HG03575 (cell line): ENCODE data around the gene MECP2.

Experiments
- ATAC-seq: cut with Tn5 transposase; IDR thresholded peaks from one replicate; pipeline ENCODE4 v1.9.1; 2021; ENCODE audit not compliant: unreplicated experiment, insufficient number of reproducible peaks, low FRiP score; ENCODE audit errors: extremely low read depth

The MECP2 gene

DNA sequence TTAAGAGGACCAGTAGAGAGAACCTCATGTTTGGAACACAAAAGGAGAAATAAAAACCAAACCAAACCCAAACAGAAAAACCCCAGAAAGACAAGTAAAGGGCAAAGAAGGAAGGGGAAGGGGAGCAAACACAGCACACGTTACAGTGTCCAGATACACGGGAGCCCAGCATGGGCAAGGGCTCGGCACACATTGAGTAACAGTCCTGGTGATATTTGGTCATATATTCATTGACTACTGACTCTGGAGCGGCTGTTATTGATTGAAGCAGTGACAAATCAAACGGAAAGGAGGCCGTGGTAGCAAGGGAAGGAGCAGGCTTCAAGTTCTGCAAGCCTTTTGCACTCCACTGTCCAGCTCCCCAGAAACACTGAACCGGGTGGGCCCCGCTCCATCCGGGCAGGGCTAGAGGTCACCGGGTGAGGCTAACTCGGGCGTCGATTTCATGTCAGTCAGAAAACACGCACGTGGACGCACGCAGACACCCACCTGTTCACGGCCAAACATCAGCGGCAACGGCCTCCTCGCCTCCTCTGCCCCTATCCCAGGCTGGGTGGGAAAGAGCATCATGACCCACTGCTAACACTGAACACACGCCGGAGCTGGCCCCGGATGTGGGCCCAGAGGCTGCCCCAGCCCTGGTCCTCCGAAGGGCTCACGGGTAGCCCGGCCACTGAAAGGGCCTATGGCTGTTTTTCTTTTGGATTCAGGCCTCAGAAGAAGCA, 74.1 kb downstream of the MECP2 start:
- no peak for ATAC-seq

DNA sequence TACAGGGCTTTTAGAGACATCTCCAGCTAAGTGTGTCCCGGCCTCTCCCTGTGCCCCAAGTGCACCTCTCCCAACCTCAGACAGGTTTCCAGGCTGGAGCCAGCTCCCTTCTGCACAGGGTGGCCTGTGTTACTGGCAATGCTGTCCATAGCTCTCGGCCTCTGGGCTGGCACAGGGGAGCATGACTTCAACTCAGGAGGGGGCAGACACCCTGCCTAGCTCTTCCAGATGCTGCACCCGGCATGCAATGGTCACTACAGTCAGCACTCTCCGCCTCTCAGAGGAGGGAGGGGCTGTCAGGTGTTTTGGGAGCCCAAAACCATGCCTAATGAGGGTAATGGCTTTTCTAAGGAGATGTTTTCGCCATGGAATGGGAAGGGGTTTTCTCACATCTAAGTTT, 75.4 kb downstream of the MECP2 start:
- ATAC-seq = no peak

DNA sequence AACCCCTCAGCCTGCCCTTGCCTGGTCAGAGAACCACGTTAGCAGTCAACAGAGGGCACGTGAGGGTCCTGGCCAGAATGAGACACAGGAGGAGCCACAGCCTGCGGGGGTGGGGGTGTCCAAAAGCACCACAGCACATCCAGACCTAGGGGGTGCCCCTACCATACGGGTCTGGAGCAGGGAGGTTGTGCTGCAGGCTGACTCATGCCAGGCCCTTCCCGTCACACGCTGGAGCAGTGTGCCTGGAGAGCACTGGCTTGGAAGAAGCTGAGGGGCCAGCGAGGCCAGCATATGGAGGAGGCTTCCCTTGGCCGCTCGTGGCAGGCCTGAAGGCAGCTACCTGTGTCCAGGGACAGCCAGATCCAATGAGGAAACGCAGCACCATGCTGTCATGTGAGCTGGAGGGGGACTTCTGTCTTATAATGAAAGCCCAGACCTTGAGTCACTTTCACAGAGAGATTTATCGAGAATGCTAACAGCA, 76.3 kb downstream of the MECP2 start:
- no peak for ATAC-seq

DNA sequence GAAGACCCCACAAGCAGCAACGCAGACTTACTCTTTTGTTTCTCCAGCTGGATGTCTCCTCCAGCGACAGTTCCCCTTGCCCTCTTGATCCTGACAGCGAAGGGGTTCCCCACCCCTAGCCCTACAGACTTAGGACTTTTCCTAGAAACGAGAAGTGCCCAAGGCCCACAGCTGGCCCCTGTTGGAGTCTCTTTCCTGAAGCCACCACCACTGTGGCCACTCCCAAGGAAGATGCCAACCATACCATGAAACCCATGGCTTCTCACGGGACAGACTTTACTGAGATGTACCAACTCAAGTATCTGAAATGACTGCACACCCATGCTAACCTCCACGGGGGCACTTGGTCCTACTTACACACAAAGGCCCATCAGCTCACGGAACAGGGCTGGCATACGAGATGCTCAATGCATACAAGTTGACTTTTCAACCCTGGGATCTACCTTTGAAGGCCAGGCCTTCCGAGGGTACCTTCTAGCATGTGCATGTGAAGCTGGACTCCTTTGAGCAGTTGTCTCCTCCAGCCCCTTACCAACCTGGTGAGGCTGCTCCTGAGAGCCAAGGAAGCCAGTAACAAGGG, 76.9 kb downstream of the MECP2 start:
- no peak for ATAC-seq

DNA sequence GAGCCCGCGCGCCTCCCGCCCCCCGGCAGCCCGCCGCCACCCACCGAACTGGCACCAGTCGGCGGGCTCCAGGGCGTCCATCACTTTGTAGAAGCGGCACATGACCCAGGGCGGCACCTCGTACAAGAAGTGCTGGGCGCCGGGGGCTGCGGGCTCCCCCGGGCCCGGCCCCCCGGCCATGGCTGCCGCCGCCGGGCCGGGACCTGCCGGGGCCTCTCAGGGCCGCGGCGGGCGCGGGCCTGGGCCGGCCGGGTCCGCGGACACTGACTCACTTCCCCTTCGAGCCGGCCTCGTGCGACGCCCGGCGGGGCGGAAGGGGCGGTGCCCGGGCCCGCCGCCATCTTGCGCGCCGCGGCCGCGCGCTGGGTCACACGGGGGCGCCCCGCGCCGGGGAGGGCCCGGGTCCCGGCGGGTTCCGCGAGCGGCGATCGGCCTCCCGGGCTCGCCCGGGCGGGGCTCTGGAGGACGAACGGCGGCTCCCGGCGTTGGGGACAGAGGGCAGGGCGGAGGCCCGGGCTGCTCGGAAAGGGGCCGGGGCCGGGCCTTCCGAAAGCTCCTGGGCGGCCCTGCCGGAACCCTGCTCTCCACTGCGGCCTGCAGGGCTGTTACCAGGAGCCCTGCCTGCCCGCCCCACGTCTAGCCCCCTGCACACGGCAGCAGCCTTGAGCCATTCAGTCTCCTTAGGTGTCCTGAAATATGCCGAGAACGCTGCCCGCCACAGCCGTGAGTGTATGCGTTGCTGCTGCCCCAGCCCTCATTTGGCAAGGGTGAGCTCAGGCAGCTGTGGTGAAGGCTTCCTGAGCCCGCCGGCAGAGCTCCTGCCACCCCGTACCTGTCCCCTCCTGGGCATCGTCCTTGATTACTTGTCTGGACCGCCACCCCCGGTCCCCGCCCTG, 77.6 kb downstream of the MECP2 start, which contains the start of gene IRAK1:
TSS of gene IRAK1 (minus strand) at position 270 of the 896 bp plus-strand sequence. CDS start at position 180, 90 bp downstream.
- ATAC-seq = no peak

DNA sequence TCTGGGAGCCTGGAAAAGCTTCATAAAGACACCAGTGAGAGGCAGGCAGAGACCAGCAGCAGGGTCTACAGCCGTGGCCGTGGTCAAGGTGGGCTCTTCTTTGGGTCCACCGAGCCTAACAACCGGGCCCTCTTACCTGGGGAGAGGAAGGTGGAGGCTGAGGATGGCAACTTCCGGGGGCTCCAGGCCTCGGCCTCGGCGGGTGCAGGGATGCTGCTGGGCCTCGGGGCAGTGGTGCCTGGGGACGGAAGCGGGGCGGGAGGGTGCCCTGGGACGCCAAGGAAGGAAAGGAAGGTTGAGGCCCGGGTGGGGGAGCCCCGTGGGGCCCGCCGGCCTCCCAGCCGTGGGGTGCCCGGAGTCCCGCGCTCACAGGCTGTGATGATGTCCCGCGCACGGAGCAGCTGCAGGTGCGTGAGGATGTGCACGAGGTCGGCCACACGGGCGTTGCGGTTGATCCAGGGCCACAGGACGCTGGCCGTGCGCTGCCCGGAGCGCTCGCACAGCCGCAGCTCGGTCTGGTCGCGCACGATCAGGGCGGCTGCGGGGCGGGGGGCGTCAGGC, 78.4 kb downstream of the MECP2 start:
- no peak for ATAC-seq

DNA sequence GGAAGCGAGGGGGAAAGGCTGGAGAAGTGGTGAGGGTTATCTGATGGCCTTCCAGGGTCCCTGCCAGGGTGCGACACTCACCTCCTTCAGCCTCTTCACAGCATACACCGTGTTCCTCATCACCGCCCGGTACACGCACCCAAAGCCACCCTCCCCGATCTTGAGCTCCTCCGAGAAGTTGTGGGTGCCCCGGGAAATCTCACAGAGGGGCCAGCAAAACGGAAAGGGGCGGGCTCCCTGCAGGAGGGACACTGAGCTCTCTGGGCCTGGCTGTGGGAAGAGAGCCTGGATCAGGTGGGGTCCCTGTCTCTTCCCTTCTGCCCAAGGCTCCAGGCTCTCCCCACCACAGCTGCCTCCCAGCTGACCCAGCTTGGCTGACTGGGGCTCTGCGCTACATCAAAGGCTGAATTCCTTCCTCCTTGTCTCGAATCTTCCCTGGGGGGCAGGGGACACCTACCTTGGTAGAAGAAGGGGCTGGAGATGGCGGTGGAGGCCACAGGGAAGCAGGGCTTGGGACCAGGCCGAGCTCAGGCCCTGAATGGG, 78.9 kb downstream of the MECP2 start:
- ATAC-seq = no peak

DNA sequence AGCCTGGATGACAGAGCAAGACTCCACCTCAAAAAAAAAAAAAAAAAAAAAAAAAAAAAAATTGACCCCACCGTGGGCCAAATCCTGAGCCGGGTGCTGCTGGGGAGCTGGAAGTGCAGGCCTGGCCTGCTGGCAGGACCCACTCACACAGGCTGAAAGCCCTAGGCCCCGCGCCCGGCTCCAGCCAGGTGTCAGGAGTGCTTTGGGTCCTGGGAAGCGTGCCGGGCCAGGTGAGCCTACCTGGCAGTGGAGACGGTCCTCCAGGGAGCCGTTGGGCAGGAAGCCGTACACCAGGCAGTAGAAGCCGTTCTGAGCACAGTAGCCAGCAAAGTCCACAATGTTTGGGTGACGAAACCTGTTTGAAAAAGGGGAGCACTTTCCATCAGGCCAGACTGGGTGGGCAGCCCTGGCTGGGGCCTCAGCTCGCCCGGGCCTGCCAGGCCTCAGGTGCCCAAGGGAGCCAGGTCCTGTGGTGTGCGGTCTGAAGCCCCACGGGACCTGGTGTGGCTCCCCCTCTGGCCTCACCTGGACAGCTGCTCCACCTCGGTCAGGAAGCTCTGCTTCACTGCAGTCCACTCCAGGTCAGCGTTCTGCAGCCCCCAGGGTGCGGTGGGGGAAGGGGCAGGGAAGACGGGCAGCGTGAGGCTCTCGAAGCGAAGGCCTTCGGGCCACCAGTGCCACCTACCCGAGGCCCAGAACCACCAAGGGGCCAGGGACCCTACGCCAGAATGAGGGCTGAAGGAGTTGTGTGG, 79.6 kb downstream of the MECP2 start:
- ATAC-seq = no peak

DNA sequence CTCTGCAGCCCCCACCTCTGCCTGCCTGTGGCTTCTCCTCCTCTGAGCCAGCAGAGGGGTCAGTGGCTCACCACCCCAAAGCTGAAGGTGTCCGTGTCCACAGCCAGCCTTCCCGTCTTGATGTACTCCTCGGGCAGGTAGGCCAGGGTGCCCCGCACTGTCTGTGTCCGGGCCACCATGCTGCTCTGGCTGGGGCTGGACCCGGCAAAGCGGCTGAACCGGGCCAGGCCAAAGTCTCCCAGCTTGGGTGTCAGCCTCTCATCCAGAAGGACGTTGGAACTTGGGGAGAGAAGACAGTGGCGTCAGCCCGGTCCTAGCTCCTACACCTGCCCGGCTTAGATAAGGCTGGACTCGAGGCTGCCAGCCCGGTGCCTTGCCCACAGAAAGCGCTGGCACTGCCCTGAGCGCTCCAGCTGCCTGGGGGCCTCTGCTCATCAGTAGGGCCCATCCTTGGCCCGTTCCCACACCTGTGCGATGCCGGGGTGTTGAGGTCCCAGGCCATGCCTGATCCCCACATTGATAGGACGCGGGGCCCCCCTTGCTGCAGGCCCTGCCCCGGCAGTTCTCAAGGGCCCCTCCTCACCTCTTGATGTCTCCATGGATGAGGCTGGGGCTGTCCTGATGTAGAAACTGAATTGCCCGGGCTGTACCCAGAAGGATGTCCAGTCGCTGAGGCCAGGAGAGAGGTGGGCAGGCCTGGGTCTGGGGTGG, 81.0 kb downstream of the MECP2 start:
- ATAC-seq = no peak

DNA sequence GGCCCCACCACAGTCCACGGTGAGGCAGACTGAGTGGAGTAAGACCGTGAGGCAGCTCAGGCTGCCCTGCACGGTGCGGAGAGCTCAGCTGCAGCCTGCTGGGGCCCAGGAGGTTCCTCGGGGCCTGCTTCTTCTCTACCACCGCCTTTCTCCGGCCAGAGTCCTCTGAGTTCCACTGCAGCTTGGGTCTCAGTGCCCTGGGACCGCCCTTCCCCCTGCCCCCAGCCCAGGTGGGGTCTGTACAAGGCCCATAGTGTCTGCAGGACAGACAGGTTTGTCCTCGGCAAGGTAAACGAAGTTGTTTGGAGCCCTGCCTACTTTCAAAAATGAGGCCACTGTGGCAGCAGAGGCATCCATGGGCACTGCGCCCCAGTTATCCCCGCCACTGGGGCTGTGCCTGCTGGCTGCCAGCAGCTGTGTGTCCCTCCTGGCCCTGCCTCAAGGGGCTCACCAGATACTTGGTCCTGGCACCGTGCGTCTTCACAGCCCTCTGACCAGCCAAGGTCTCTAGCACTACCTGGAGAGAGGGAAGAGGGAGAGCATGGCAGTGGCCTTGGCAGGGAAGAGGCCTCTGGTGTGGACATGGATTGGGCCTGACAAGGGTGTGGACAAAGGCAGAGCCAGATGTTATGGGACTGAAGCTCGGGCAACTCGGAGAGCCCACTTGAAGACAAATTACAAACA, 81.8 kb downstream of the MECP2 start:
- ATAC-seq = no peak

DNA sequence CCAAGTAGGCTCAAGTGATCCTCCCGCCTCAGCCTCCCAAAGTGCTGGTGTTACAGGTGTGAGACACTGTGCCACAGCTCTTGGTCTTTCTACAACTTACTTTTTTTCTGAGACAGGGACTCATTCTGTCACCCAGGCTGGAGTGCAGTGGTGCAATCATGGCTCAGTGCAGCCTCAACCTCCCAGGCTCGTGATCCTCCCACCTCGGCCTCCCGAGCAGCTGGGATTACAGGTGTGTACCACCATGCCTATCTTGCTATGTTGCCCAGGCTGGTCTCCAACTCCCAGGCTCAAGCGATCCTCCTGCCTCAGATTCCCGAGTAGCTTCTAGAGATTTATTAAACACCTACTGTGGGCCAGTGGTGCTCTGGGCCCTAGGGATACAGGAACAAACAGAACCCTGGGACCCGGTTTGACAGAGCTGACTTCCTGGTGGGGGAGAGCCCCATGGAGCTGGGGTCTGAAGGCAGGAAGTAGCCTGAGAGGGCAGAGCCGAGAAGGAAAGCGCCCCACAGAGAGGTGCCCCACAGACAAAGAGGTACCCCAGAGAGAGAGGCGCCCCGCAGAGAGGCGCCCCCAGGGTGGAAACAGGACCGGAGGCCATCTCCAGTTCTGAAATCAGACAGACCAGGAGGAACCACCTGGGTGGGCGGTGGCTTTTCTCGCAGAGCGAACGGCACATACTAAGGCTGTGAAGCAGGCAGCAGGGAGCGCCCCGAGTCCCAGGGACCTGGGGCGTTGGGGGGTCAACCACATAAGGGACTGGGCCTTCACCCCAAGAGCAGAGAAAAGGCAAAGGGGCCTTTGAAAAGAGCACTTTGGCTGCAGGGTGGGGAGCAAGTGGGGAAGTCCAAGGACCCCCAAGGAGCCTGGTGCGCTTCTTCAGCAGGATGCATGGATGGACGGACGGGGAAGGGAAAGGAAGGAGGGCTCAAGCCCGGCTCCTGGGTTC, 82.8 kb downstream of the MECP2 start:
- no peak for ATAC-seq

DNA sequence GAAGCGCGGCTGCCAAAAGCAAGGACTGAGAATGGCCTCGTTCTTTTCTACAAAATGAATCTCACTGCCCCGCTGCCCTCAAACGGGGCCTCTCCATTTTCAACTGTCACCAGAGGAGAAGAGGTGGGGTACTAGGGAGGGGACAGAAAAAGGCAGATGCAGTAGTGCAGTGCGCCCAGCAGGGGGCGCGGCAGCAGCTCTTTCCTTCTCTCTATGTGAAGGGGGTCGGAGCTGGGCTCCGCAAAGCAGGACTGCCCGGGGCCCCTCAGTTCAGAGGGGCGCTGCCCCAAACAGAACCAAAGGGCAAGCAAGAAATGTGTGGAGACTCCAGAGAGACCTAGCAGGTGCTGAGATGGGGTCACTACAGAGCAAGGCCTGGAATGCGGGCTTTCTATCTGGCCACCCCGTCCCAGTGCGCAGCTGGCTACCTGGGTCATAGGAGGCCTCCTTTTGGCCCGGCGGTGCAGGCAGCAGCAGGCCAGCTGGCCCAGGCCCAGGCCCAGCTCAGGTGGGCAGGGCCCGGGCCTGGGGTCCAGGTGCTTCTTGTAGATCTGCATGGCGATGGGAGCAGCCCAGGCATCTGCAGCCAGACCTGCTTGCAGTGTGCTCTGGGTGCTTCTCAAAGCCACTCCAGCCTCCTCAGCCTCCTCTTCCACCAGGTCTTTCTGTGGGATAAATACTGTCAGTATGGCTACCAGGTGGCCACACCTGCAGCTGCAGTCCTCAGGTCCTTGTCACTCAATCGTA, 83.7 kb downstream of the MECP2 start:
- ATAC-seq = no peak

DNA sequence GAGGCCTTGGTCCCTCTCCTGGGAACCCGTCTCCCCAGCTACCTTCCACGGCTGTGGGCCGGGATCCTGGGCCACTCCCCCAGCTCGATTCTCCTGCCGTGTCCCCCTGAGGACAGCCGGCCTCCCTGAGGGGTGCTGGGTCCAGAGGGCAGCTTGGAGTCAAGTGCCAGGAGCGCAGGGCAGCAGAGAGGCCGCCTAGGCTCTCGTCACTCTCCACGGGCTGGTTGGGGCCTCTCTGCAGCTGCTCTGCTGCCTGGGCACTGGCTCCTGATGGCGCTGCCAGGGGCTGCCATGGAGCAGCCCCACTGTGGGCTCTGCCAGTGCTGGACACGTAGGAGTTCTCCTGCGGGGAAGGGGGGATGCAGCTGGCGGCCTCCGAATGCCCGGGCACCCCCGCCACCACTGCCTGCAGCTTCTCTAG, 84.5 kb downstream of the MECP2 start:
- ATAC-seq = no peak

DNA sequence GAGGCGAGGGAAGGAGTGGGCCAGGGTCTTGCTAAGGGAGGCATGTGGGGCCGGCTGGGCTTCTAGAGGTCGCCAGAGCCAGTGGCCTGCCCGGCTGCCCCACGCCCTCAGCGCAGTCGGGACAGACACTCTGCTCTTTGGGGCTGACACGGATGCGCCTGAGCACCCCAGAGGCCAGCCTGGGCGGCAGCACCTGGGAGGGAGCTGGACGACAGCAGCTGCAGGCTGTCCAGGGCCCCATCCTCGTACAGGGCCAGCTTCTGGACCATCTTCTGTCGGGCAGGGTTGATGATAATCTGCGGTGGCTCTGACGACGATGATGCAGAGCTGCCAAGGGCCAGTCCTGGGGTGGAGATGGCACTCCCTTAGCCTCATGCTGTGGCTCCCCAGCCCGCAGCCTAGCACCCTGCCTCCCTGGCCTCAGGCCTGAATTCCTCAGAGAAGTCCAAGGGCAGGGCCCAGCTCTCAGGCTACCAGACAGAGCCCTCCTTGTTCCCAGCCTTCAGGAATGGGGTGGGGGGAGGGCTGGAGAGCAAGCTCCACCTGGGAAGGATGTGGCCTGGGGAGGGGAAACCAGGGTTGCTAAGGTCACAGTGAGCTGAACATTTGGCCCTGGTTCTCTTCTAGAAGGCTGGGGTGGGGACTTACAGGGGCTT, 85.1 kb downstream of the MECP2 start:
- ATAC-seq = no peak
